Breast epithelium (tissue), 4 donors: Measurements from ENCODE around the gene NFASC. TPM values are rescaled to one million over a fixed set of nuclear protein-coding genes. Genes with fewer than 3 reads are reported as not detected.

Experiments used
- DNase-seq, 2 donors: peaks; one replicate each; pipeline ENCODE4 v3.0.0-alpha.2; 2019; ENCODE audit warnings: low spot score in 2 of 2
- H3K27ac ChIP-seq, 2 donors: fragments of 200-600 bp; sonication (generic) in 1 of 2; one replicate each; pipeline ENCODE4 v1.5.1; 2016 to 2019; ENCODE audit warnings: mild to moderate bottlenecking in 1 of 2
- H3K27me3 ChIP-seq, 2 donors: fragments of 200-600 bp; sonication (generic) in 1 of 2; one replicate each; pipeline versions ENCODE4 v1.5.1 to v1.6.0; 2017 to 2019; ENCODE audit warnings: control low read depth in 1 of 2, mild to moderate bottlenecking in 1 of 2
- H3K36me3 ChIP-seq: fragments of 200-600 bp; one replicate; pipeline ENCODE4 v1.5.1; 2019
- H3K4me1 ChIP-seq, 2 donors: fragments of 200-600 bp; sonication (generic); one replicate each; pipeline ENCODE4 v1.5.1; 2016 to 2019; ENCODE audit warnings: control low read depth in 1 of 2
- H3K4me3 ChIP-seq, 3 donors: fragments of 200-600 bp; sonication (generic); 1 replicate in 2 of 3; 2 replicates in 1 of 3; pipeline ENCODE4 v1.5.1; 2016 to 2019; ENCODE audit warnings: mild to moderate bottlenecking in 3 of 3, moderate library complexity in 2 of 3
- H3K9me3 ChIP-seq, 2 donors: fragments of 200-600 bp; sonication (generic) in 1 of 2; one replicate each; pipeline ENCODE4 v1.5.1; 2016 to 2019; ENCODE audit warnings: control low read depth in 1 of 2
- CTCF ChIP-seq, 3 donors: fragments of 450-650 bp; IDR thresholded peaks; one replicate each; pipeline ENCODE4 v1.5.1; 2016 to 2017; ENCODE audit warnings: antibody characterized with exemption in 3 of 3, mild to moderate bottlenecking in 3 of 3, moderate library complexity in 3 of 3
- POLR2A ChIP-seq: fragments of 450-650 bp; IDR thresholded peaks from one replicate; pipeline ENCODE4 v1.6.1; 2016; ENCODE audit warnings: antibody characterized with exemption, mild to moderate bottlenecking, moderate library complexity
- POLR2AphosphoS5 ChIP-seq, 3 donors: sonication (generic); formaldehyde crosslinking; IDR thresholded peaks; one replicate each; pipeline ENCODE4 v1.6.1; 2017; ENCODE audit warnings: antibody characterized with exemption in 3 of 3
- intact Hi-C: fragments of 100-400 bp; cut with DNase I; formaldehyde crosslinking; loops from one replicate; pipeline ENCODE4 v1.15.1; 2023; ENCODE audit warnings: low total_unique reads
- total RNA-seq, 3 donors: library from RNA; depleted of rRNA; stranded (reverse); fragments of >200 nt; gene quantifications; one replicate each; pipeline ENCODE4 v1.1.0, GENCODE V29; 2016

The NFASC gene
- total RNA-seq, 3 donors from 2014 or later = 1.6 to 19.5 (median 14.1) TPM

GRCh38 chr1:204829133-204829825, 41.4 kb upstream of the NFASC start:
- peak in 1 of 2 donors; percentile 26 for DNase-seq
- intact Hi-C loops = no loop called here
- no peaks in the 10 kb centered on the region for H3K27me3 ChIP-seq
- H3K36me3 ChIP-seq = no peaks in the 10 kb centered on the region
- H3K27ac ChIP-seq = peak overlapping the region; percentile 73 to 80
- H3K4me1 ChIP-seq = no peaks in the 10 kb centered on the region
- TF ChIP-seq POLR2A (no peak), POLR2AphosphoS5 (IDR thresholded peaks at IDR 0.05) (no peak), CTCF (IDR thresholded peaks at IDR 0.05) (no peak)
- peak overlapping the region; percentile 38 to 64 (median 55) for H3K4me3 ChIP-seq
- H3K9me3 ChIP-seq = no peaks in the 10 kb centered on the region

DNA sequence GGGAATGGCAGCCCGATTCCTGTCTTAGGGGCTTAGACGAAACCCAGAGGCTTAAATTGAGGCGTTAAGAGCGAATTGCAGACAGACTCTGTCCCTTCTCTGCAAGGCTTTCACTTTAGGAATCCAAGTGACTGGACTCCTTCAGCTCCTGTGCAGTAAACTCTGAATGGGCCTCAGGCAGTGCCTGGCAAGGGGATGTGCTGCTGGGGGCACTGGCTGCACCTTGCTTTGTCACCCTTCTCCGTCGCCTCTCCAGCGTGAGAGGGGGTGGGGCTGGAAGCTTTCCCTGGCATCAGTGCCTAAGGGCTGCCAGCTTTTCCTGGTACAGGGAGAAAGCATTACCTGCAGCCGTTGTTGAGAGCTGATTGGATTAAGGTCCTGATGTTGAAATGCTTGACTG, 39.9 kb upstream of the NFASC start:
- Histone ChIP-seq H3K36me3 (no peaks in the 10 kb centered on the region), H3K4me1 (no peaks in the 10 kb centered on the region), H3K4me3 (peak overlapping the region in 1 of 3 donors; percentile 28), H3K27me3 (no peaks in the 10 kb centered on the region), H3K27ac (peak overlapping the region; percentile 73 to 80), H3K9me3 (no peaks in the 10 kb centered on the region)
- TF ChIP-seq POLR2A = no peak
- intact Hi-C loops = no loop called here
- DNase-seq = peak in 1 of 2 donors; percentile 33

GRCh38 chr1:204831186-204831585, 39.5 kb upstream of the NFASC start:
- Histone ChIP-seq H3K27ac (peak overlapping the region in 1 of 2 donors; percentile 43), H3K9me3 (no peaks in the 10 kb centered on the region), H3K27me3 (no peaks in the 10 kb centered on the region), H3K36me3 (no peaks in the 10 kb centered on the region), H3K4me1 (no peaks in the 10 kb centered on the region), H3K4me3 (no peak overlapping the region)
- TF ChIP-seq CTCF (IDR thresholded peaks at IDR 0.05) (no peak), POLR2AphosphoS5 (IDR thresholded peaks at IDR 0.05) (no peak), POLR2A (no peak)
- intact Hi-C loops = no loop called here
- DNase-seq = no peak

DNA sequence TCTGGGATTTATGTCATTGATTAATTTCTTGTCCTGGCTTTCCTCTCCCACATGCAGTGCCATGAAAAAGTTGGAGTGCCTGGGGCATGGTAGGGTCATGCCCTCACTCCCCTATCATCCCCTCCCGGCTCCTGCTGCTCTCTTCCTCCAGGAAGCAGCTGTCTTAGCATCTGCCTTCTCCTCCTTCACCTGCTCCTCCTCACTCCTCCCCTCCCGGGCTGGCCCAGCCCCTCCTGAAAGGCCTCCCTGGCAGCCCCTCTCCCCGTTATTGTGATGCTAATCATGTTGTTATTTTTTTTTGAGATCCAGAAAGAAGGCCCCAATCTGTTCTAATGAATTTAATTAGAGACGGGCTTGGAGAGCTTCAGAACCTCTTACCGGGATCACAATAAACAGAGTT, 36.3 kb upstream of the NFASC start:
- H3K27me3 ChIP-seq = no peaks in the 10 kb centered on the region
- TF ChIP-seq POLR2A (no peak), CTCF (IDR thresholded peaks at IDR 0.05) (no peak), POLR2AphosphoS5 (IDR thresholded peaks at IDR 0.05) (no peak)

GRCh38 chr1:204834752-204835151, 35.9 kb upstream of the NFASC start:
- Histone ChIP-seq H3K27ac (no peak overlapping the region), H3K27me3 (no peaks in the 10 kb centered on the region), H3K4me1 (no peaks in the 10 kb centered on the region), H3K4me3 (no peak overlapping the region), H3K36me3 (no peaks in the 10 kb centered on the region), H3K9me3 (no peaks in the 10 kb centered on the region)
- intact Hi-C loops = no loop called here
- no peak for DNase-seq
- TF ChIP-seq CTCF (IDR thresholded peaks at IDR 0.05) = no peak
- TF ChIP-seq POLR2A = no peak
- TF ChIP-seq POLR2AphosphoS5 (IDR thresholded peaks at IDR 0.05) = no peak

More for the DNA sequence above, 36.3 kb upstream of the NFASC start:
- no peak for DNase-seq
- H3K27ac ChIP-seq = no peak overlapping the region
- no peaks in the 10 kb centered on the region for H3K9me3 ChIP-seq
- intact Hi-C loops = no loop called here
- H3K4me3 ChIP-seq = no peak overlapping the region
- no peaks in the 10 kb centered on the region for H3K4me1 ChIP-seq
- no peaks in the 10 kb centered on the region for H3K36me3 ChIP-seq
